ENCODE results near the gene R3HDM2. TPM values are rescaled to one million over a fixed set of nuclear protein-coding genes. Genes with fewer than 3 reads are reported as not detected.
"Not testable (repeated sequence)": the region's sequence is repeated elsewhere in the genome, so short reads cannot be mapped to it uniquely, and the experiment has no call there.

The R3HDM2 gene
- total RNA-seq, 1 experiment from 2014 or later, result 64.0 TPM

DNA sequence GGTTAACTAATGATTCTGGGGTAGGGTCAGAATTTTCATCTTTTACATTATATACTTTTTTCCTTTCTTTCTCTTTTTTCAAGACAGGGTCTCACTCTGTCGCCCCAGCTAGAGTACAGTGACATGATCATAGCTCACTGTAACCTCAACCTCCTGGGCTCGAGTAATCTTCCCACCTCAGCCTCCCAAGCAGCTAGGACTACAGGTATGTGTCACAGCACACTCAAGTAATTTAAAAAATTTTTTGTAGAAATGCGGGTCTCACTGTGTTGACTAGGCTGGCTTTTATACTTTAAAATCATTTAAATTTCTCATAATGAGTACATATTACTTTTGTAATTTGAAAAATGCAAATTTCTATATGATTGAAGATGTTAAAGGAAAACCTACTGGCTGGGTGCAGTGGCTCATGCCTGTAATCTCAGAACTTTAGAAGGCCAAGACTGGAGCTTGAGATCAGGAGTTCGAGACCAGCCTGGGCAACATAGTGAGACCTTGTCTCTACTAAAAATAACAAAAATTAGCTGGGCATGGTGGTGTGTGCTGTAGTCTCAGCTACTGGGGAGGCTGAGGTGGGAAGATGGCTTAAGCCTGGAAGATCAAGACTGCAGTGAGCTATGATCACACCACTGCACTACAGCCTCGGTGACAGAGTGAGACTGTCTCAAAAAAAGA, 25.7 kb downstream of the R3HDM2 start:
- POLR2A ChIA-PET (ENCODE audit: low non-redundant PET), result no interaction called here
- DNase-seq (ENCODE audit: low spot score), result no peak
- no TSS peak for BruUV-seq (replicated peaks)
- no peak overlapping the region for H3K4me3 ChIP-seq (ENCODE audit: low read depth, low read length, poor library complexity, severe bottlenecking)
- CTCF ChIA-PET, result no interaction called here
- TF ChIP-seq EZH2 (IDR thresholded peaks at IDR 0.05; ENCODE audit: borderline replicate concordance, low read depth, low read length, poor library complexity, severe bottlenecking), result no peak
- TF ChIP-seq, protein P1, sequence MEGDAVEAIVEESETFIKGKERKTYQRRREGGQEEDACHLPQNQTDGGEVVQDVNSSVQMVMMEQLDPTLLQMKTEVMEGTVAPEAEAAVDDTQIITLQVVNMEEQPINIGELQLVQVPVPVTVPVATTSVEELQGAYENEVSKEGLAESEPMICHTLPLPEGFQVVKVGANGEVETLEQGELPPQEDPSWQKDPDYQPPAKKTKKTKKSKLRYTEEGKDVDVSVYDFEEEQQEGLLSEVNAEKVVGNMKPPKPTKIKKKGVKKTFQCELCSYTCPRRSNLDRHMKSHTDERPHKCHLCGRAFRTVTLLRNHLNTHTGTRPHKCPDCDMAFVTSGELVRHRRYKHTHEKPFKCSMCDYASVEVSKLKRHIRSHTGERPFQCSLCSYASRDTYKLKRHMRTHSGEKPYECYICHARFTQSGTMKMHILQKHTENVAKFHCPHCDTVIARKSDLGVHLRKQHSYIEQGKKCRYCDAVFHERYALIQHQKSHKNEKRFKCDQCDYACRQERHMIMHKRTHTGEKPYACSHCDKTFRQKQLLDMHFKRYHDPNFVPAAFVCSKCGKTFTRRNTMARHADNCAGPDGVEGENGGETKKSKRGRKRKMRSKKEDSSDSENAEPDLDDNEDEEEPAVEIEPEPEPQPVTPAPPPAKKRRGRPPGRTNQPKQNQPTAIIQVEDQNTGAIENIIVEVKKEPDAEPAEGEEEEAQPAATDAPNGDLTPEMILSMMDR (conservative IDR thresholded peaks at IDR 0.05; ENCODE audit: low read depth, low read length), result no peak
- H3K27me3 ChIP-seq (replicated peaks; ENCODE audit: insufficient read depth, low read depth, low read length, poor library complexity), result no peaks in the 10 kb centered on the region
- no peak overlapping the region for H3K27ac ChIP-seq (ENCODE audit: low read depth, low read length, poor library complexity, severe bottlenecking)
- intact Hi-C loops (cut with micrococcal nuclease; ENCODE audit: unreplicated experiment), result no loop called here
- H3K36me3 ChIP-seq (ENCODE audit: insufficient read depth, low read length, poor library complexity, severe bottlenecking), result no peaks in the 10 kb centered on the region
- no peaks in the 10 kb centered on the region for H3K4me1 ChIP-seq (ENCODE audit: insufficient read depth, low read length, poor library complexity, severe bottlenecking)
- no peaks in the 10 kb centered on the region for H3K9me3 ChIP-seq (ENCODE audit: low read depth, low read length, poor library complexity, severe bottlenecking)

DNA sequence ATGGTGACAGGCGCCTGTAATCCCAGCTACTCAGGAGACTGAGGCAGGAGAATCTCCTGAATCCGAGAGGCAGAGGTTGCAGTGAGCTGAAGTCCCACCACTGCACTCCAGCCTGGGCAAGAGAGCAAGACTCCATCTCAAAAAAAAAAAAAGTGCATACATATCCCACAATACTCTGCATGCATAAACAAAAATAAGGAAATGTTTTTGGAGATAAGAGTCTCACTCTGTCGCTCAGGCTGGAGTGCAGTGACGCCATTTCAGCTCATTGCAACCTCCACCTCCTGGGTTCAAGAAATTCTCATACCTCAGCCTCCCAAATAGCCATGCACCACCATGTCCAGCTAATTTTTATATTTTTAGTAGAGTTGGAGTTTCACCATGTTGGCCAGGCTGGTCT, 28.7 kb downstream of the R3HDM2 start:
- H3K4me1 ChIP-seq (ENCODE audit: insufficient read depth, low read length, poor library complexity, severe bottlenecking); H3K36me3 ChIP-seq (ENCODE audit: insufficient read depth, low read length, poor library complexity, severe bottlenecking); H3K9me3 ChIP-seq (ENCODE audit: low read depth, low read length, poor library complexity, severe bottlenecking); H3K27me3 ChIP-seq (replicated peaks; ENCODE audit: insufficient read depth, low read depth, low read length, poor library complexity); BruUV-seq (replicated peaks); POLR2A ChIA-PET (ENCODE audit: low non-redundant PET); intact Hi-C loops (cut with micrococcal nuclease; ENCODE audit: unreplicated experiment); CTCF ChIA-PET; DNase-seq (ENCODE audit: low spot score); H3K27ac ChIP-seq (ENCODE audit: low read depth, low read length, poor library complexity, severe bottlenecking); H3K4me3 ChIP-seq (ENCODE audit: low read depth, low read length, poor library complexity, severe bottlenecking): not testable (repeated sequence)

DNA sequence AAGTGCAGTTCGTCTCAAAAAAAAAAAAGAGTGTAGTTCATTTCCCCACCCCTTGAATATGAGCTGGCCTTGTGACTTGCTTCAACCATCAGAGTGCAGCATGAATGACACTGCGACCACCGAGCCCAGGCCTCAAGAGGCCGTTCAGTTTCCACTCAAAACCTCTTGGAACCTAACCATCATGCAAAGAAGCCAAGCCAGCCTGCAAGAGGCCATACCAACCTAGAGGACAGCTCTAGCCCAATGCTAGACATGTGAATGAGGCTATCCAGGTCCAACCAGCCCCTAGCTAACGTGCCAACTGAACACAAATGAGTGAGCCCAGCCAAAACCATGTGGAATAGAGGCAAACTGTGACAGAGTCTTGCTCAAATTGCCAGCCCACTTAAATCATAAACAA, 29.7 kb downstream of the R3HDM2 start:
- no TSS peak for BruUV-seq (replicated peaks)
- Histone ChIP-seq H3K27me3 (replicated peaks; ENCODE audit: insufficient read depth, low read depth, low read length, poor library complexity) (no peaks in the 10 kb centered on the region), H3K9me3 (ENCODE audit: low read depth, low read length, poor library complexity, severe bottlenecking) (no peaks in the 10 kb centered on the region), H3K36me3 (ENCODE audit: insufficient read depth, low read length, poor library complexity, severe bottlenecking) (no peaks in the 10 kb centered on the region), H3K4me3 (ENCODE audit: low read depth, low read length, poor library complexity, severe bottlenecking) (no peak overlapping the region), H3K27ac (ENCODE audit: low read depth, low read length, poor library complexity, severe bottlenecking) (no peak overlapping the region), H3K4me1 (ENCODE audit: insufficient read depth, low read length, poor library complexity, severe bottlenecking) (no peaks in the 10 kb centered on the region)
- intact Hi-C loops (cut with micrococcal nuclease; ENCODE audit: unreplicated experiment), result no loop called here
- CTCF ChIA-PET, result no interaction called here
- TF ChIP-seq, protein P1 (conservative IDR thresholded peaks at IDR 0.05; ENCODE audit: low read depth, low read length), result no peak
- no peak for TF ChIP-seq EZH2 (IDR thresholded peaks at IDR 0.05; ENCODE audit: borderline replicate concordance, low read depth, low read length, poor library complexity, severe bottlenecking)
- POLR2A ChIA-PET (ENCODE audit: low non-redundant PET), result no interaction called here
- DNase-seq (ENCODE audit: low spot score), result no peak

DNA sequence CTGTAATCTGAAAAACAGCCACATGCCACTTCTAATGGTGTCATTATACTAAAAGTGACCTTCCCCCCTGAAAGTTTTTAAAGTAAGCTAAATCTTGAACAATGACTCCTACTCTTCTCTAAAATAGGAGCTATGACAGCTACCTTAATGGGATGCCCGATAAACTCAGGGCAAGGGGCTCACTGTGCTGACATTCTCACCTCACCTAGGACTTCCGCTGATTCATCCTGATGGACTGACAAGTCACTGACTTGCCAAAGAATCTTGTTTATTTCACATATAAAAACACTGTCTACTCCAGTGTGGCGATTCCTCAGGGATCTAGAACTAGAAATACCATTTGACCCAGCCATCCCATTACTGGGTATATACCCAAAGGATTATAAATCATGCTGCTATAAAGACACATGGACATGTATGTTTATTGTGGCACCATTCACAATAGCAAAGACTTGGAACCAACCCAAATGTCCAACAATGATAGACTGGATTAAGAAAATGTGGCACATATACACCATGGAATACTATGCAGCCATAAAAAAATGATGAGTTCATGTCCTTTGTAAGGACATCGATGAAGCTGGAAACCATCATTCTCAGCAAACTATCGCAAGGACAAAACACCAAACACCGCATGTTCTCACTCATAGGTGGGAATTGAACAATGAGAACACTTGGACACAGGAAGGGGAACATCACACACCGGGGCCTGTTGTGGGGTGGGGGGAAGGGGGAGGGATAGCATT, 31.0 kb downstream of the R3HDM2 start:
- H3K27ac ChIP-seq (ENCODE audit: low read depth, low read length, poor library complexity, severe bottlenecking); POLR2A ChIA-PET (ENCODE audit: low non-redundant PET); DNase-seq (ENCODE audit: low spot score); H3K36me3 ChIP-seq (ENCODE audit: insufficient read depth, low read length, poor library complexity, severe bottlenecking); H3K4me3 ChIP-seq (ENCODE audit: low read depth, low read length, poor library complexity, severe bottlenecking); H3K9me3 ChIP-seq (ENCODE audit: low read depth, low read length, poor library complexity, severe bottlenecking); H3K27me3 ChIP-seq (replicated peaks; ENCODE audit: insufficient read depth, low read depth, low read length, poor library complexity); H3K4me1 ChIP-seq (ENCODE audit: insufficient read depth, low read length, poor library complexity, severe bottlenecking); CTCF ChIA-PET; BruUV-seq (replicated peaks); intact Hi-C loops (cut with micrococcal nuclease; ENCODE audit: unreplicated experiment): not testable (repeated sequence)

All from A673 (cell line).